Natural killer cell treated with Interleukin-12 subunit alpha and Interleukin-12 subunit beta and Interleukin-15 and Interleukin-18, amount 100 ng/mL, for 72 hours (primary cell): ENCODE data around the gene CRYZL1. TPM values are rescaled to one million over a fixed set of nuclear protein-coding genes. Genes with fewer than 3 reads are reported as not detected.
"Not testable (repeated sequence)": the region's sequence is repeated elsewhere in the genome, so short reads cannot be mapped to it uniquely, and the experiment has no call there.

Experiments used
- ATAC-seq, 2 donors: fragments of 150-1000 bp; cut with Tn5 transposase in 1 of 2; sonication (Bioruptor Pico), chemical (Tn5 transposase) in 1 of 2; 2 replicates each; pipeline ENCODE4 v1.10.0; 2021
- DNase-seq: peaks from one replicate; pipeline ENCODE4 v3.0.0; 2022; ENCODE audit warnings: low spot score
- H3K27ac Mint-ChIP-seq, 2 donors: 1 replicate in 1 of 2; 2 replicates in 1 of 2; pipeline ENCODE4 v1.8.0; 2022; ENCODE audit warnings: mixed read lengths in 2 of 2, mild to moderate bottlenecking in 1 of 2, moderate library complexity in 1 of 2
- H3K27me3 Mint-ChIP-seq, 2 donors: 1 replicate in 1 of 2; 2 replicates in 1 of 2; pipeline ENCODE4 v1.8.0; 2022; ENCODE audit warnings: mixed read lengths in 2 of 2
- H3K36me3 Mint-ChIP-seq: one replicate; pipeline ENCODE4 v1.8.0; 2022; ENCODE audit warnings: mixed read lengths
- H3K4me1 Mint-ChIP-seq, 2 donors: 1 replicate in 1 of 2; 2 replicates in 1 of 2; pipeline ENCODE4 v1.8.0; 2022; ENCODE audit warnings: low read depth in 2 of 2, mixed read lengths in 2 of 2, mild to moderate bottlenecking in 1 of 2
- H3K4me3 Mint-ChIP-seq: one replicate; pipeline ENCODE4 v1.8.0; 2022; ENCODE audit warnings: mixed read lengths
- H3K9me3 Mint-ChIP-seq: 2 replicates; pipeline ENCODE4 v1.8.0; 2022; ENCODE audit warnings: mixed read lengths
- total RNA-seq, 2 donors: library from RNA; stranded (reverse); gene quantifications; one replicate each; pipeline ENCODE4 v1.2.3, GENCODE V29; 2022

Gene CRYZL1
- 10 to 100 TPM; 28.0 to 31.7 TPM for total RNA-seq

- Mint-ChIP-seq H3K36me3 (no peaks in the 10 kb centered on the region), H3K4me1 (peaks cover 13 to 27% of the 10 kb centered on the region in 2 donors), H3K9me3 (no peaks in the 10 kb centered on the region), H3K27ac (peak within 1 kb of the TSS; percentile 80 to 82), H3K4me3 (peak within 1 kb of the TSS; percentile 88), H3K27me3 (peaks cover 7 to 20% of the 10 kb centered on the region in 2 donors)
- DNase-seq: peak; percentile 100
- ATAC-seq: peak; percentile 92
These were observed at the start of gene CRYZL1 for GRCh38 chr21:33641352-33642026. CRYZL1 (minus strand) TSS chr21:33641741; CDS start chr21:33631551, 10,190 bp downstream.

- DNase-seq (no peak), ATAC-seq (no peak)
- Mint-ChIP-seq H3K36me3 (no peaks in the 10 kb centered on the region), H3K9me3 (no peaks in the 10 kb centered on the region), H3K27ac (no peak overlapping the region), H3K4me1 (no peaks in the 10 kb centered on the region), H3K4me3 (no peak overlapping the region), H3K27me3 (peaks cover 0 to 2% of the 10 kb centered on the region in 2 donors)
These were observed 49.3 kb upstream of the CRYZL1 start for GRCh38 chr21:33690874-33691273.

- no peak for ATAC-seq
- no peaks in the 10 kb centered on the region for H3K9me3 Mint-ChIP-seq
- no peak overlapping the region for H3K4me3 Mint-ChIP-seq
- H3K27ac Mint-ChIP-seq: no peak overlapping the region
- peaks cover 9 to 10% of the 10 kb centered on the region in 2 donors for H3K27me3 Mint-ChIP-seq
- no peaks in the 10 kb centered on the region for H3K4me1 Mint-ChIP-seq
- H3K36me3 Mint-ChIP-seq: no peaks in the 10 kb centered on the region
- no peak for DNase-seq
These were observed 46.8 kb upstream of the CRYZL1 start for GRCh38 chr21:33688353-33688752.

DNA sequence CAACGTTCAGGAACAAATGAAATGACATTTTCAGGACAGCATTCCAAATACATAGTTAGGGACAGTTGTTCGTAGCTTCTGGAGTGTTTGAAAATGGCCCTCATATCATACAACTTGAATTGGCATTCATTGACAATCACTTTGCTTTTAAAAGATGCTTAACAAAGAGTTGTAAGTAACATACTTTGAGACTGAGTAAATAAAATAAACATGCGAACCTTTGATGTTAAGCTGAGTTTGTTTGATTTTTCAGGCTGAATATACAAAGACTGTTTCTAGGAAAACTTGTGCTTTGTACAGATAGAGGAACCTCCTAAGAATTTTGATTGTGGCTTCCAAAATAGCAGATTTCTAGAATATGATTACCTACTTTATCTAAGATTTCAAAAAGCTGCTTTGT lies 46.1 kb upstream of the CRYZL1 start:
- H3K27me3 Mint-ChIP-seq: peaks cover 9 to 10% of the 10 kb centered on the region in 2 donors
- H3K4me1 Mint-ChIP-seq: no peaks in the 10 kb centered on the region
- H3K4me3 Mint-ChIP-seq: no peak overlapping the region
- H3K36me3 Mint-ChIP-seq: no peaks in the 10 kb centered on the region
- no peak overlapping the region for H3K27ac Mint-ChIP-seq
- no peaks in the 10 kb centered on the region for H3K9me3 Mint-ChIP-seq
- ATAC-seq (no peak), DNase-seq (no peak)

DNA sequence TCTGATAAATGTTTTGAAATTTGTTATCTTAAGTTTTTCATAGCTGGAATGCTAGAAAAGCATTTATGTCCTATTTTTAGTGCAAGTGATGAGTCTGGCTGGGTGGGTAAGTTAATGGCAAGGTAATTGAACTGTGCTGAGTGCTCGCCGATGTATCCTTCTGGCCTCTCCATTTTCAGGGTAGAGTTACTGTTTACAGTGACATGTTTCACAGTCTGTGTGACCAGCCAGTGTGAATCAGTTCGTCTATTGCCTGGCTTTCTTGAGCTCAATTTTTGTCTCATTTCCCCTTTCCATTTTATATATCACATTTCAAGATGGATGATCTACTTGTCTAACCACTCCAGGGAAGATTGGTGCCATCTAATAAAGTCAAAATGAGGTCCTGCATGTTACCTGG lies 44.8 kb upstream of the CRYZL1 start:
- H3K4me3 Mint-ChIP-seq: no peak overlapping the region
- no peak overlapping the region for H3K27ac Mint-ChIP-seq
- no peaks in the 10 kb centered on the region for H3K36me3 Mint-ChIP-seq
- no peaks in the 10 kb centered on the region for H3K9me3 Mint-ChIP-seq
- H3K27me3 Mint-ChIP-seq: peaks cover 9 to 10% of the 10 kb centered on the region in 2 donors
- H3K4me1 Mint-ChIP-seq: no peaks in the 10 kb centered on the region
- ATAC-seq: no peak
- DNase-seq: no peak

GRCh38 chr21:33685613-33686197 lies 44.2 kb upstream of the CRYZL1 start:
- H3K4me1 Mint-ChIP-seq: no peaks in the 10 kb centered on the region
- no peaks in the 10 kb centered on the region for H3K36me3 Mint-ChIP-seq
- ATAC-seq (no peak), DNase-seq (no peak)
- H3K4me3 Mint-ChIP-seq: no peak overlapping the region
- H3K27me3 Mint-ChIP-seq: peaks cover 9 to 10% of the 10 kb centered on the region in 2 donors
- no peak overlapping the region for H3K27ac Mint-ChIP-seq
- no peaks in the 10 kb centered on the region for H3K9me3 Mint-ChIP-seq

- no peak overlapping the region for H3K4me3 Mint-ChIP-seq
- DNase-seq (no peak), ATAC-seq (no peak)
- no peak overlapping the region for H3K27ac Mint-ChIP-seq
- H3K27me3 Mint-ChIP-seq: peaks cover 9 to 10% of the 10 kb centered on the region in 2 donors
- no peaks in the 10 kb centered on the region for H3K36me3 Mint-ChIP-seq
- H3K4me1 Mint-ChIP-seq: no peaks in the 10 kb centered on the region
- H3K9me3 Mint-ChIP-seq: no peaks in the 10 kb centered on the region
These were observed 43.5 kb upstream of the CRYZL1 start for GRCh38 chr21:33684923-33685560.

DNA sequence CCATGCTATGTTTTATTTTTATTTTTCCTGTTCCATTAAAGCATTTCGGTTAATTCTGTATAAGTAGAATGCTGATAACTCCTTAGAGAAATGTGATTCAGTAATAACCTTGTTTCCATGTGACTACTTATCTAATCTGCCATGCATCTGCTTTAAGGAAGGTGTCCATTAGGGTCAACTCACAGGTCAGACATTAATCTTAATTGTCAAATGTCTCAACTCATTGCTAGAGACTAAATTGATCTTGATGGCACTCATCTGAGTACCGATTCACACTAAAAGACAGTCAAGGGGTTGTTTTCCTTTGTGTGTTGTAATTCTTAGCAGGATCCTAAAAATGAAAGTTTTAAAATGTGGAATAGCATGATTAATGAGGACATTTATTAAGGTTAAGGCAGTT lies 42.5 kb upstream of the CRYZL1 start:
- Mint-ChIP-seq H3K4me3 (no peak overlapping the region), H3K4me1 (no peaks in the 10 kb centered on the region), H3K36me3 (no peaks in the 10 kb centered on the region), H3K9me3 (no peaks in the 10 kb centered on the region), H3K27me3 (peaks cover 9 to 10% of the 10 kb centered on the region in 2 donors), H3K27ac (no peak overlapping the region)
- DNase-seq (no peak), ATAC-seq (no peak)

- Mint-ChIP-seq H3K9me3 (no peaks in the 10 kb centered on the region), H3K4me1 (no peaks in the 10 kb centered on the region), H3K27me3 (peaks cover 8 to 12% of the 10 kb centered on the region in 2 donors), H3K27ac (no peak overlapping the region), H3K4me3 (no peak overlapping the region), H3K36me3 (no peaks in the 10 kb centered on the region)
- ATAC-seq (no peak), DNase-seq (no peak)
These were observed 41.6 kb upstream of the CRYZL1 start for GRCh38 chr21:33682992-33683627.

DNA sequence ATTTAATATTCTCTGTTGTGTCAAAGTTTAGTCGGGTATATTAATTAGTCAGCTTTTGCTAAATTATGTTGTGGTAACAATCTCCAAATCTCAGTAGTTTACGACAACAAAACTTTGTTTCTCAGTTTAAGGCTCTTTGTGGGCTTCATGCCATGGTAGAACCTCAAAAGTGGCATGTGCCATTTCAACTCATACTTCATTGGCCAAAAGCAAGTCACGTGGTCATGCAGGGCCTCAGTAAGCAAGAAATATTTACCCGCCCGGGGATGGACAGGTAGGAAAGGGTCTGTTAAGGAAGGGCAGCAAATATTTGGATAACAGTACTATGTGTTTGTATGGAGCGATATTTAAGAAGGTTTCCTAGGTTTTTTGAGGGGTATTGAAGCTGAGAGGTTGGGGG lies 39.3 kb upstream of the CRYZL1 start:
- Mint-ChIP-seq H3K36me3 (no peaks in the 10 kb centered on the region), H3K27me3 (peaks cover 12 to 19% of the 10 kb centered on the region in 2 donors), H3K27ac (no peak overlapping the region), H3K4me1 (no peaks in the 10 kb centered on the region), H3K9me3 (no peaks in the 10 kb centered on the region), H3K4me3 (no peak overlapping the region)
- ATAC-seq (no peak), DNase-seq (no peak)

- Mint-ChIP-seq H3K4me3 (no peak overlapping the region), H3K27ac (no peak overlapping the region), H3K36me3 (no peaks in the 10 kb centered on the region), H3K9me3 (no peaks in the 10 kb centered on the region), H3K4me1 (no peaks in the 10 kb centered on the region), H3K27me3 (peaks cover 9% of the 10 kb centered on the region in 2 donors)
- ATAC-seq (no peak), DNase-seq (no peak)
These were observed 35.9 kb upstream of the CRYZL1 start for GRCh38 chr21:33677450-33677849.

GRCh38 chr21:33676666-33677065 lies 35.1 kb upstream of the CRYZL1 start:
- not testable (repeated sequence) for H3K36me3 Mint-ChIP-seq, H3K9me3 Mint-ChIP-seq, H3K27ac Mint-ChIP-seq, H3K4me1 Mint-ChIP-seq, ATAC-seq, H3K4me3 Mint-ChIP-seq, DNase-seq, H3K27me3 Mint-ChIP-seq

- no peak for DNase-seq
- Mint-ChIP-seq H3K4me1 (no peaks in the 10 kb centered on the region), H3K27me3 (peaks cover 9 to 13% of the 10 kb centered on the region in 2 donors), H3K36me3 (no peaks in the 10 kb centered on the region), H3K9me3 (no peaks in the 10 kb centered on the region), H3K4me3 (no peak overlapping the region), H3K27ac (no peak overlapping the region)
- ATAC-seq: no peak
These were observed 32.7 kb upstream of the CRYZL1 start for GRCh38 chr21:33674226-33674625.

DNA sequence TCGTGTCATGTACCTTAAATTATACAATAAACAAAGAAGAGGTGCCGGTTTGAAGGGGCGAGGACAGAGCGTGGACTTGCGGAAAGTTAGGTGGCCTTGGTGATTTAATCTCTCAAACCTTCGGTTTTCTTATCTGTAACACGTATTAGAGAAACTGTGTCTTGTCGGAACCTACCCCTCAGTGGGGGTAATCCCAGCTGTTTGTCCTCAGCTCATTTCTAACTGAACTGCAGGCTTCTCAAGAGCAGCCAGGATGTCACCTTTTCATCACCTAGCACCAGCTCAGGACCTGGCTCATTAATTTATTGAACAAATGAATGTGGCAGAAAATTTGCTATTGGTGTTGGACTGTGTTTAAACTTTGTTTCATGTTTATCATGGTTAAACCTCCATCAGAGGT lies 31.9 kb upstream of the CRYZL1 start:
- ATAC-seq (no peak), DNase-seq (no peak)
- H3K9me3 Mint-ChIP-seq: no peaks in the 10 kb centered on the region
- H3K4me3 Mint-ChIP-seq: no peak overlapping the region
- H3K4me1 Mint-ChIP-seq: no peaks in the 10 kb centered on the region
- H3K27me3 Mint-ChIP-seq: peaks cover 9 to 13% of the 10 kb centered on the region in 2 donors
- no peaks in the 10 kb centered on the region for H3K36me3 Mint-ChIP-seq
- no peak overlapping the region for H3K27ac Mint-ChIP-seq
